Subcutaneous adipose tissue (tissue), 4 donors: Measurements from ENCODE around the gene RAG1. TPM values are rescaled to one million over a fixed set of nuclear protein-coding genes. Genes with fewer than 3 reads are reported as not detected.

Experiments used
- CTCF ChIP-seq: fragments of 450-650 bp; IDR thresholded peaks from one replicate; pipeline ENCODE4 v1.5.1; 2016; ENCODE audit warnings: low read depth, mild to moderate bottlenecking, control low read depth, antibody characterized with exemption, moderate library complexity
- total RNA-seq, 4 donors: library from RNA; depleted of rRNA; stranded (reverse); fragments of >200 nt; gene quantifications; one replicate each; pipeline ENCODE4 v1.1.0, GENCODE V29; 2016

Gene RAG1
- total RNA-seq, 4 donors from 2014 or later: 0.16 to 1.5 (median 0.79) TPM

GRCh38 chr11:36577859-36578258, 10.1 kb downstream of the RAG1 start:
- no peak for TF ChIP-seq CTCF

- no peak for TF ChIP-seq CTCF
These were observed 10.7 kb downstream of the RAG1 start for GRCh38 chr11:36578458-36578857.

- TF ChIP-seq CTCF: no peak
These were observed 13.7 kb downstream of the RAG1 start for GRCh38 chr11:36581536-36581935.

GRCh38 chr11:36583667-36584066, 15.9 kb downstream of the RAG1 start:
- no peak for TF ChIP-seq CTCF

- no peak for TF ChIP-seq CTCF
These were observed 18.7 kb downstream of the RAG1 start for GRCh38 chr11:36586543-36586942.

- TF ChIP-seq CTCF: no peak
These were observed 20.3 kb downstream of the RAG1 start for GRCh38 chr11:36588099-36588498.

- no peak for TF ChIP-seq CTCF
These were observed 22.7 kb downstream of the RAG1 start for GRCh38 chr11:36590513-36590912.
